ELR (cell line): ENCODE results near the gene CELSR3.

Experiments used
- DNase-seq: peaks from one replicate; pipeline ENCODE4 v3.0.0-alpha.2; 2015; ENCODE audit warnings: low read depth

Gene CELSR3

GRCh38 chr3:48662753-48663488 lies at the start of gene CELSR3:
CELSR3 (minus strand) TSS chr3:48662886; CDS start chr3:48662634, 252 bp downstream.
- DNase-seq, result peak; percentile 88

GRCh38 chr3:48711727-48712126 lies 49.0 kb upstream of the CELSR3 start:
- DNase-seq, result no peak

- DNase-seq, result no peak
Measured at GRCh38 chr3:48709051-48709461, 46.4 kb upstream of the CELSR3 start.

GRCh38 chr3:48708481-48708889 lies 45.8 kb upstream of the CELSR3 start:
- DNase-seq, result peak; percentile 54

- no peak for DNase-seq
Measured at GRCh38 chr3:48707157-48707556, 44.5 kb upstream of the CELSR3 start.

GRCh38 chr3:48702320-48702920 lies 39.7 kb upstream of the CELSR3 start:
- no peak for DNase-seq

DNA sequence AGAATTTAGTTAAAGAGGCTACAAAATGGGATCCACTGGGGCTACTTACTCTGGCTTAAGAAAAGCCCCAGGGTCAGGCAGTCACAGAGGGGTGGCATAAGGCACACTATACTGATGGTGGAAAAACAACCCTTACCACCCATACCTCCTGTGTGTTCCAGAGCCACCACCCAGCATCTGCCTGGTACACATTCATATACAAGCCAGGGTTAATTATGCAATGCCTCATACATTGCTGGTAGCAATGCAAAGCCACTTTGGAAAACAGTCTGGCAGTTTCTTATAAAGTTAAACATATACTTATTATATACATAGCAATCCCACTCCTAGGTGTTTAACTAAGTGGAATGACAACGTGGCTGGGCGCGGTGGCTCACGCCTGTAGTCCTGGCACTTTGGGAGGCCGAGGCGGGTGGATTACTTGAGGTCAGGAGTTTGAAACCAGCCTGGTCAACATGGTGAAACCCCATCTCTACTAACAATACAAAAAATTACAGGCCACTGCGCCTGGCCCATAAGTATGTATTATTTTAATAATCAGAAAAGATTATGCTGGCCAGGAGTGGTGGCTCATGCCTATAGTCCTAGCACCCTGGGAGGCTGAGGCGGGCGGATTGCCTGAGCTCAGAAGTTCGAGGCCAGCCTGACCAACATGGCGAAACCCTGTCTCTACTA lies 38.2 kb upstream of the CELSR3 start:
- no peak for DNase-seq

DNA sequence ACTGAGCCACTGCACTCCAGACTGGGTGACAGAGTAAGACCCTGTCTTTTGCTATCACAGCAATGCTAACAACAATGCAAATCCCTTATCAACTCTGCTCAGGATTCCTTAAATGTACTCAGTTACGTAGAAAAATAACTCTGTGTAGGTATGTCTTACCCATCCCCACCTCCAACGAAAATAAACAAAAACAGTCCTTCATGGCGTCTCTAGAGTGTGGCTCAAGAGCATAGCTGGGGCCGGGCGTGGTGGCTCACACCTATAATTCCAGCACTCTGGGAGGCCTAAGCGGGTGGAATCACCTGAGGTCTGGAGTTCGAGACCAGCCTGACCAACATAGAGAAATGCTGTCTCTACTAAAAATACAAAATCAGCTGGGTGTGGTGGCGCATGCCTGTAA lies 36.2 kb upstream of the CELSR3 start:
- no peak for DNase-seq

- DNase-seq, result no peak
Measured at GRCh38 chr3:48697952-48698351, 35.3 kb upstream of the CELSR3 start.

DNA sequence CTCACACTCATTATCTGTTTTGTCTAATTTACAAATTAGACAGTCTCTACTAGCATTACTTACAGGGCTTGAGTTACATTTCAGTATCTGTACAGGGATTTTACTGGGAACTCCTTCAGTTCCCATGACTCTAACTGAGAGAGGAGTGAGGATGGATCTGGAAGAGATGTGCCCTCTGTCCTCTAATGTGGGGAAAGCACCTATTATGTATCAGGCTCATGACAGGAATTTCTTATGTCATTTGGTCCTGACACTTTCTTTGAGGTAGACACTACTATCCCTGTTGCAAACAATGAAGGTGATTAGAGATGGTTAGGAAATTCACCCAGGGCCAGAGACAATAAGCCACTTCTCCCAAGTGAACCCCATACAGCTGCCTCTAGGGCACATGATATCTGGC lies 33.9 kb upstream of the CELSR3 start:
- no peak for DNase-seq

GRCh38 chr3:48696156-48696555 lies 33.5 kb upstream of the CELSR3 start:
- no peak for DNase-seq

GRCh38 chr3:48695393-48695753 lies 32.7 kb upstream of the CELSR3 start:
- DNase-seq, result peak; percentile 58

GRCh38 chr3:48694610-48695392 lies 32.1 kb upstream of the CELSR3 start:
- peak; percentile 82 for DNase-seq

DNA sequence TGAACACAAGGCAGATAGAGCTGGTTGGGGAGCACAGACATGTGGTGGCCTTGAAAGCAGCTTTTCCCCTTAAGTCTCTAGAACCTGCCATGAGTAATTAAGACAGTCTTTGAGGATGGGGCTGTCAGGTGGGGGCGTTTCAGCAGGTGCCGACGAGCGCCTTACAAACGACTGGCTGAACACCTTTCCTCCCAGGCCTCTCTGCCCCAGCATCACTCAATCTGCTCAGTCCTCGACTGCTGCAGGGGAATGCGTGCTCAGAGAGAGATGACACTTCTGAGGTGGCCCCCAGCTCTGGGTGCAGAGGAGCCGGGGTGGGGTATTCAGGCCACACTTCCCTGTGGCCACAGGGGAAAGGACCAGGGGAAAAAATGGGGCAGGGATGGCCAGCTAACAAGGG lies 31.1 kb upstream of the CELSR3 start:
- no peak for DNase-seq

DNA sequence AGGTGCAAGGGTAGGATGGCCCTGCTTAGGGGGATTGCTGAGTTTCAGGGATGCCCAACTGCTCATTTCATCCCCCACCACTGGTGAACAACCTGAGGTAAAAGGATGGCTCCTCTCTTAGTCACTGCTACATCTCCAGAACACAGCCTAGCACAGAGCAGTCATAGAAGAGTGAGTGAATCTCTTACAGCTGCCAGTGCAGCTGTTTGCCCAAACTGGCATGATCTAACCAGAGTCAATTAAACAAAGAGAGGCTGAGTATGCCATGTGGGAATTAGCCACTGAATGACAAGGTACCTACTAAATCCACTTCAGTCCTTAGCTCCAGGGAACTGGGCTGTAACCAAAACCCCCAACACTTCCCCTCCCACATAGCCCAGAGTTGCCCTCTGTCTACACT lies 29.9 kb upstream of the CELSR3 start:
- DNase-seq, result no peak

DNA sequence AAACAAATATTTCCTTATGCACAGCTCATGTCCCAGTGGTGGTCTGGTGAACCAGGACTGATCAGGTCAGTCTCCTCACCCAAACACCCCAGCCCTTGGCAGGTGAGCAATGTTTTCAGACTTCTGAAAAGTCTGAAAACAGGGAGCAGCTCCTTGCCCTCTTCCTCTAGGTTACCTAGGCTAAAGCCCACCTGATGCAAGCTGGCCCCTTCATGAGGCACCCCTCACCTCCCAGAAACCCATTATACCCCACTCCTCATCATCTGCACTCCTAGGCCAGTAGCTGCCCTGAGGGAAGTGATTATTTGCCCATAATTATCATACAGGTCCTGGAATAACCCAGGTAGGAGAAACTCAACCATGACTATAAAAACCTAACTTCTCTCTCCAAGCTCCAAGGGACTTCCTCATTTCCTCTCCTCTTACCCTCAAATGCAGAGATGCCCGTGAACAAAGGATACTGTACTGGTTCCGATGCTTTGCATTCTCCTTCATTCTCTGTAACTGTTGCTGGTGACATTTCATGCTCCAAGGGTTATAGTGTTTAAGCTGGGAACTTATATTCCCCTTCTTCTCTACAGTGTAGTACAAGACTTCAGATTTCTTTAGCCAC lies 28.3 kb upstream of the CELSR3 start:
- no peak for DNase-seq

DNA sequence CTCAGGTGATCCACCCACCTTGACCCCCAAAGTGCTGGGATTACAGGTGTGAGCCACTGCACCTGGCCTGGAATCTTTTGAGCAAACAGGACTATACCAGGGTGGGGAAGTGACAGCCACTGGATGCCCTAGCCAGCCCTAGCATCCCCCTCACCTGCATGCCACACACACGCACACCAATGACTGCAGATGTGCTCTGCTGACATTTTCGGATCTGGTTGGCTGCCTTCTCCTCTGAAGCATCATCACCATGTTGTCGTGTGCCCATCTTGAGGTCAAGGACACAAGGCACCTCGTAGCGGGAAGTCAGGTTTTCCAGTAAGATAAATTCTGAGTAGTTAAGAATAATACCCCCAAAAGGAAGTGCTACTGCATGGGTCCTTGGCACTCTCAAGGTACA lies 26.7 kb upstream of the CELSR3 start:
- no peak for DNase-seq

GRCh38 chr3:48688737-48689075 lies 26.0 kb upstream of the CELSR3 start:
- DNase-seq, result no peak

DNA sequence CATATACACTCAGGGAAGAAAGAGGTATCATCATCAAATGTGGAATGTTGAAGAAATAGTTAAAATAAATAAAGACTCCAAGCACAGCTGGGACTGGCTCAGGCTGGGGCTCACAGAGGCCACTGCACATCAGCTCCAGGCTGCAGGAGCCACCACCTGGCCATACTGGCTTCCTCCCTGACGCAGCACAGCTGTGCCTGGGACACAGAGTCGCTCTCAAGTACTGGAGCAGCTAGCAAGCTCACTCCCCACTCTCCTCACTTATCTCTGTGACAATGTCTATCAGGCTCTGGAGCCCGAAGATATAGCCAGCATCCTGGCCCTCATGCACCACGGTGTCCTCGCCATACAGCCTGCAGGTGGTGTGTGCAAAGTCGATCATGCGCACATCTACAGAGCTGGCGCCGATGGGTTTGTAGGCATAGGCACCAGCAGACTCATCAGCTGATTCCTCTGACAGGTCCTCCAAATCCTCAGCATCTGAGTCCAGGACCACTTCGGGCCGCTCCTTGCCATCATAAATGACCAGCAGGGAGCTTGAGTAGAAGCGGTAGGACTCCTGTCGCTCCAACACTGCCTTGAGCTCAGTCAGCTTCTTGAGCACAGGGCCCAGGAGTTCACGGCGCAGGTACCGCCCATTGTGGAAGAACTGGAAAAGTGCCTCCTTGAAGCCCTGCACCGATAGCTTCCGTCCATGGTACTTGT lies 25.5 kb upstream of the CELSR3 start:
- no peak for DNase-seq

GRCh38 chr3:48687220-48687678 lies 24.6 kb upstream of the CELSR3 start:
- no peak for DNase-seq

GRCh38 chr3:48686538-48687219 lies 24.0 kb upstream of the CELSR3 start:
- no peak for DNase-seq
